PC-3 (cell line): ENCODE measurements around the gene B4GALT1.

Experiments used
- EZH2 ChIP-seq: fragments of 300-600 bp; sonication (generic); IDR thresholded peaks from one replicate; pipeline ENCODE4 v1.6.1; 2017; ENCODE audit warnings: antibody characterized with exemption, mild to moderate bottlenecking, low read length; ENCODE audit not compliant: unreplicated experiment
- EZH2phosphoT487 ChIP-seq: fragments of 300-600 bp; sonication (generic); IDR thresholded peaks from 2 replicates; pipeline ENCODE4 v1.6.1; 2018; ENCODE audit warnings: mild to moderate bottlenecking, antibody characterized with exemption, low read length, borderline replicate concordance
- TF ChIP-seq, protein P1 (sequence below): fragments of 300-600 bp; sonication (generic); conservative IDR thresholded peaks from 2 replicates; pipeline ENCODE4 v1.5.1; 2017; ENCODE audit warnings: antibody characterized with exemption, low read depth, mild to moderate bottlenecking, low read length

DNA sequence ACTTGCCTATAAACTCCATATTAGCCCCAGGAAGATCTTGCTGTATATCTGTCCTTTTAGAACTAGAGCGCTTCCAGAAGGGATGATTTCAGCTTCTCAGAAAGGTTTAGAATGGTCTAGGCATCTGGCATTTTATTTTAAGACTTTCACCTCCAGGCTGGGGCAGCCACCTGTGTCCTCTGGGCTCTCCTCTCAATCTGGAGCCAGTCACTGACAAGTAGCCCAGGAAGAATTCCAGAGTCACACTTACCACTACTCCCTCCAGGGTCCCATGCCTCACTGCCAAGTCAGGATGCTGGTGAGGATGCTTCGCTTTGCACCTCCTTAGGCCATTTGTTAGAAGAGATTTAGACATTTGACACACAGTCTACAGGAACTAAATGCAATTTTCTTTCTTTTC lies 20.8 kb downstream of the B4GALT1 start:
- TF ChIP-seq, protein P1, sequence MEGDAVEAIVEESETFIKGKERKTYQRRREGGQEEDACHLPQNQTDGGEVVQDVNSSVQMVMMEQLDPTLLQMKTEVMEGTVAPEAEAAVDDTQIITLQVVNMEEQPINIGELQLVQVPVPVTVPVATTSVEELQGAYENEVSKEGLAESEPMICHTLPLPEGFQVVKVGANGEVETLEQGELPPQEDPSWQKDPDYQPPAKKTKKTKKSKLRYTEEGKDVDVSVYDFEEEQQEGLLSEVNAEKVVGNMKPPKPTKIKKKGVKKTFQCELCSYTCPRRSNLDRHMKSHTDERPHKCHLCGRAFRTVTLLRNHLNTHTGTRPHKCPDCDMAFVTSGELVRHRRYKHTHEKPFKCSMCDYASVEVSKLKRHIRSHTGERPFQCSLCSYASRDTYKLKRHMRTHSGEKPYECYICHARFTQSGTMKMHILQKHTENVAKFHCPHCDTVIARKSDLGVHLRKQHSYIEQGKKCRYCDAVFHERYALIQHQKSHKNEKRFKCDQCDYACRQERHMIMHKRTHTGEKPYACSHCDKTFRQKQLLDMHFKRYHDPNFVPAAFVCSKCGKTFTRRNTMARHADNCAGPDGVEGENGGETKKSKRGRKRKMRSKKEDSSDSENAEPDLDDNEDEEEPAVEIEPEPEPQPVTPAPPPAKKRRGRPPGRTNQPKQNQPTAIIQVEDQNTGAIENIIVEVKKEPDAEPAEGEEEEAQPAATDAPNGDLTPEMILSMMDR: no peak
- TF ChIP-seq EZH2 (no peak), EZH2phosphoT487 (no peak)
